Body of pancreas (tissue), 4 donors: ENCODE data around the gene WLS.

Experiments used
- CTCF ChIP-seq, 7 experiments: fragments of 450-650 bp in 4 of 7; fragments of 200-600 bp in 3 of 7; sonication (generic) in 3 of 7; IDR thresholded peaks; one replicate each; pipeline ENCODE4 v1.5.1; 2016 to 2019; ENCODE audit warnings: antibody characterized with exemption in 7 of 7
- POLR2A ChIP-seq, 3 donors: fragments of 450-650 bp; IDR thresholded peaks; one replicate each; pipeline ENCODE4 v1.6.1; 2016; ENCODE audit warnings: antibody characterized with exemption in 3 of 3, mild to moderate bottlenecking in 2 of 3

DNA sequence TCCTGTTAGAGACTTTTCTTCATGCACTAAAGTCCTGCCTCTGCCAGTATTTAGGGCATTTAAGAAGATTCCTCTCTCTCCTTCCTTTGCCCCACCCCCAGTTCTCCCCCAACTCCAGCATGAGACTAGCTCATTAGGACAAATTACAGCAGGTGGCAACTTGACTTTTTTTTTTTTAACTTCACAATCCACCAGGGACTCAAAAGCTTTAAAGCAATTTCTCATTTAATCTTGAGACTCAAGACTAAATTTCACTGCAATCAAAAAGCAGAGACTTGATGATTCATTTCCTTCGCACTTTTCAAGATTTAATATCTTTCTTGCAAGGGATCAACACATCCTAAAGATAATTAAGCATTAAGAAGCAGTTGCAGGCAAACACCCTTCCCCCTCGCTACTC, 74.9 kb downstream of the WLS start:
- TF ChIP-seq CTCF (IDR thresholded peaks at IDR 0.05) (no peak), POLR2A (IDR thresholded peaks at IDR 0.05) (no peak)
